SU-DHL-6 (cell line): ENCODE measurements around the gene SLC19A3.
"Not testable (repeated sequence)": the region's sequence is repeated elsewhere in the genome, so short reads cannot be mapped to it uniquely, and the experiment has no call there.

ENCODE experiments used
- CTCF ChIP-seq: fragments of 200-600 bp; sonication (generic); IDR thresholded peaks from one replicate; pipeline ENCODE4 v1.5.1; 2017; ENCODE audit warnings: antibody characterized with exemption, mild to moderate bottlenecking, low read length, moderate library complexity; ENCODE audit not compliant: insufficient read depth, poor library complexity, severe bottlenecking
- EZH2phosphoT487 ChIP-seq: fragments of 200-600 bp; sonication (generic), shearing (Covaris generic); conservative IDR thresholded peaks from 2 replicates; pipeline ENCODE4 v1.6.1; 2018; ENCODE audit warnings: mild to moderate bottlenecking, antibody characterized with exemption, low read length, moderate library complexity, mixed read lengths

GRCh38 chr2:227673620-227674019 is 44.2 kb downstream of the SLC19A3 start:
- TF ChIP-seq CTCF, EZH2phosphoT487: not testable (repeated sequence)
